ENCODE data around the gene DEPP1.

DNA sequence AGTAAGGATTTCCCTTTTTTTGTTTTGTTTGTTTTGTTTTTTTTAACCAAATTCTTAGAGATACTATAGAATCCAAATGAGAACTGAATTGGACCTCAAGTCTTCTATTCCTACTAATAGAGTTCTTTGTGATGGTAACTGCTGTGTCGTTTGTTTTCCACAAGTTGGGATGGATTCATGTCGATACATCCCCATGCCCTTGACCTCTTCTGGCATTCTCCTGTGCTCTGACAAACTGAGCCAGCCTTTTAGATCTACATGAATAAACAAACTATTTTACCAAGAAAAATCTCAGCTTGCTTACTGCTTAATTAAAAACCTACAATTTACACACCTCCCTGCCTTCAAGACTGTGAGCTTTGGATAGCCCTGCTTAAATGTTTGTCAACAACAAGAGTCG is 26.1 kb upstream of the DEPP1 start:
- TF ChIP-seq CTCF (conservative IDR thresholded peaks at IDR 0.05; ENCODE audit: low read length) (no peak), EZH2phosphoT487 (IDR thresholded peaks at IDR 0.05; ENCODE audit: borderline replicate concordance) (no peak)
